Measurements from ENCODE around the gene BACH2.
"Not testable (repeated sequence)": the region's sequence is repeated elsewhere in the genome, so short reads cannot be mapped to it uniquely, and the experiment has no call there.

BACH2 gene

DNA sequence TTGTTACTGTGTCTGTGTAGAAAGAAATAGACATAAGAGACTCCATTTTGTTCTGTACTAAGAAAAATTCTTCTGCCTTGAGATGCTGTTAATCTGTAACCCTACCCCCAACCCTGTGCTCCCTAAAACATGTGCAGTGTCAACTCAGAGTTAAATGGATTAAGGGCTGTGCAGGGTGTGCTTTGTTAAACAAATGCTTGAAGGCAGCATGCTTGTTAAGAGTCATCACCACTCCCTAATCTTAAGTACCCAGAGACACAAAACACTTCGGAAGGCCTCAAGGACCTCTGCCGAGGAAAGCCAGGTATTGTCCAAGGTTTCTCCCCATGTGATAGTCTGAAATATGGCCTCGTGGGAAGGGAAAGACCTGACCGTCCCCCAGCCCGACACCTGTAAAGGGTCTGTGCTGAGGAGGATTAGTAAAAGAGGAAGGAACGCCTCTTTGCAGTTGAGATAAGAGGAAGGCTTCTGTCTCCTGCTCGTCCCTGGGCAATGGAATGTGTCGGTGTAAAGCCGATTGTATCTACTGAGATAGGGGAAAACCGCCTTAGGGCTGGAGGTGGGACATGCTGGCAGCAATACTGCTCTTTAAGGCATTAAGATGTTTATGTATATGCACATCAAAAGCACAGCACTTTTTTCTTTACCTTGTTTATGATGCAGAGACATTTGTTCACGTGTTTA is 405.7 kb downstream of the BACH2 start:
- not testable (repeated sequence) for DNase-seq (ENCODE audit: low spot score)

DNA sequence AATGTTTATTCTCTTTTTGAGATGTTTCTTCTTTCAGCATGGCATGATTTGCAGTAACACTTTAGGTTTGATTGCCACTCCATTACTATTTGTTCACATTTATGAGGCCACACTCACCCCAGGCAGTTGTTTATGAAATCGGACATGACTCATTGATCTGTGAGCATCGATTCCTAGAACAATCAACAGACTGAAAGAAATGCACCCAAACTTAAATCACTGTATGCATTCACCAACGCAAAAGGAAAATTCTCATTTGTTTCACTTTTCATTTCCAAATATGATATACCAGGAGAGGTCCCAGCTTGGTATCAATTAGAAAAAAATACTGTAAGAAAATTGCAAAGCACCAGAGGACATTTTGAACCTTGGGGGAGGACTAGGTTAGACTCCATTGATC is 407.8 kb downstream of the BACH2 start:
- no peak for DNase-seq (ENCODE audit: low spot score)

GRCh38 chr6:89888138-89888514 is 408.5 kb downstream of the BACH2 start:
- no peak for DNase-seq (ENCODE audit: low spot score)

DNA sequence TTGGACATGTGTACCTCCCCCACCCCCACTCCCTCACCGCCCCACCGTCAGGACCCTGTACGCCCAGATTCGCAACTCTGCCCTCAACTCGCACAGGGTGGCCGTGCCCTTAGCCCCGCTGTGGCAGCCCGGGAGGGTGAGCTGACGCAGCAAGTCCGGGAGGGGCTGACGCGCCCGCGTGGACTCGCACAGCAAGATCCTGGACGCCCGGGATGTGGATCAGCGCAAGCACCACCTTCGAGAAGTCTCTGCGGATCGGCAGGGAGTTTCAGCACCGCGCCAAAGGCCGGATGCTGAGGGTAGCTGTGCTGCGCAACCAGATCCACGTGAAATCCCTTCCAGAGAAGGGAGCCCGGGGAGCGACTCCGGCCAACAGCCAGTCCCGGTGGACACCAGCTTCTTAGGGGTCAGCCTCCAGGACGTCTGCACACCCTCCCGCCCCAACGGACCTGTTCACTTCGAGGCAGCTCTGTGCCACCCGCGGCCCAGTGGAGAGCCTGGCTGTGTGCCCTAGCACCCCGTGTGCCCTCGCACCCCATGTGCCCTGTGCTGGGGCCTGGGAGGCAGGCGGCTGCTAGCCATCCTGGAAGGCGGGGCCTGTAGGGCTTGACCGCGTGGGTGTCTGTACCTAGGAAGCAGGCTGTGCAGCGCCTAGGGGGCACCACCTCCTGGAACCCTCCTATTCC is 409.0 kb downstream of the BACH2 start:
- no peak for DNase-seq (ENCODE audit: low spot score)

- DNase-seq (ENCODE audit: low spot score) = no peak
These were observed 410.1 kb downstream of the BACH2 start for GRCh38 chr6:89886378-89887120.
